SK-N-SH treated with all-trans-retinoic acid at 6 μM for 48 hours (cell line): ENCODE measurements around the gene GMCL2.

Experiments
- ARNTL ChIP-seq: fragments of 450-650 bp; formaldehyde crosslinking; IDR thresholded peaks from 2 replicates; pipeline ENCODE4 v1.5.0; 2020; ENCODE audit warnings: low read depth, mild to moderate bottlenecking, moderate library complexity, borderline replicate concordance
- CSRNP3 ChIP-seq: fragments of 250-450 bp; sonication (Bioruptor Pico); IDR thresholded peaks from 2 replicates; pipeline ENCODE4 v1.5.1; 2021; ENCODE audit warnings: mild to moderate bottlenecking, moderate library complexity
- GLIS3 ChIP-seq: fragments of 250-450 bp; sonication (Bioruptor Pico); IDR thresholded peaks from 2 replicates; pipeline ENCODE4 v1.5.0; 2020; ENCODE audit warnings: mild to moderate bottlenecking, moderate library complexity
- TCF4 ChIP-seq: fragments of 250-450 bp; sonication (Bioruptor Pico); IDR thresholded peaks from 2 replicates; pipeline ENCODE4 v1.8.0; 2021; ENCODE audit warnings: mild to moderate bottlenecking, moderate library complexity, borderline replicate concordance
- ZNF565 ChIP-seq: fragments of 450-650 bp; formaldehyde crosslinking; conservative IDR thresholded peaks from 2 replicates; pipeline ENCODE4 v1.5.0; 2020; ENCODE audit warnings: low read depth, mild to moderate bottlenecking, moderate library complexity
- ZNF8 ChIP-seq: fragments of 450-650 bp; formaldehyde crosslinking; IDR thresholded peaks from 2 replicates; pipeline ENCODE4 v1.5.0; 2020; ENCODE audit warnings: mild to moderate bottlenecking, moderate library complexity

GRCh38 chr5:178216779-178217178 lies 29.6 kb upstream of the GMCL2 start:
- TF ChIP-seq ARNTL (CRISPR knock-in tag) (no peak), ZNF565 (CRISPR knock-in tag) (no peak), TCF4 (no peak), GLIS3 (CRISPR knock-in tag) (no peak), CSRNP3 (CRISPR knock-in tag) (no peak), ZNF8 (no peak)
